ENCODE data around the gene RAB27B. TPM values are rescaled to one million over a fixed set of nuclear protein-coding genes. Genes with fewer than 3 reads are reported as not detected.
"Not testable (repeated sequence)": the region's sequence is repeated elsewhere in the genome, so short reads cannot be mapped to it uniquely, and the experiment has no call there.

The RAB27B gene
- total and polyA plus RNA-seq, 8 donors, result 1.8 to 102 (median 17.0) TPM

DNA sequence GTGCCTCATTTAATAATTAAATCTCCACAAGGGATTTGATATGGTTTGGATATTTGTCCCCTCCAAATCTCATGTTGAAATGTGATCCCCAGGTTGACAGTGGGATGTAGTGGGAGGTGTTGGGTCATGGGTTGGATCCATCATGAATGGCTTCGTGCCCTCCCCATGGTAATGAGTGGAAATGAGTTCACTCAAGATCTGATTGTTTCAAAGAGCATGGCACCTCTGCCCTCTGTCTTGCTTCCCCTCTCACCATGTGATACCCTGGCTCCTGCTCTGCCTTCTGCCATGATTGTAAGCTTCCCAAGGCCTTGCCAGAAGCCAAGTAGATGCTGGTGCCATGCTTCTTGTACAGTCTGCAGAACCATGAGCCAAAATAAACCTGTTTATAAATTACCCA is 15.0 kb upstream of the RAB27B start:
- intact Hi-C loops (cut with DNase I; ENCODE audit: low total_unique reads), result no loop called here

GRCh38 chr18:54813977-54814565 is 14.2 kb upstream of the RAB27B start:
- no peaks in the 10 kb centered on the region for H3K4me1 ChIP-seq
- intact Hi-C loops (cut with DNase I; ENCODE audit: low total_unique reads), result no loop called here
- H3K27me3 ChIP-seq, result no peaks in the 10 kb centered on the region
- H3K27ac ChIP-seq, result no peak overlapping the region
- no peak for DNase-seq
- H3K9me3 ChIP-seq, result no peaks in the 10 kb centered on the region
- no peak overlapping the region for H3K4me3 ChIP-seq
- TF ChIP-seq POLR2AphosphoS5 (IDR thresholded peaks at IDR 0.05) (no peak), EP300 (IDR thresholded peaks at IDR 0.05) (no peak), POLR2A (IDR thresholded peaks at IDR 0.05) (no peak)
- TF ChIP-seq, protein P1, sequence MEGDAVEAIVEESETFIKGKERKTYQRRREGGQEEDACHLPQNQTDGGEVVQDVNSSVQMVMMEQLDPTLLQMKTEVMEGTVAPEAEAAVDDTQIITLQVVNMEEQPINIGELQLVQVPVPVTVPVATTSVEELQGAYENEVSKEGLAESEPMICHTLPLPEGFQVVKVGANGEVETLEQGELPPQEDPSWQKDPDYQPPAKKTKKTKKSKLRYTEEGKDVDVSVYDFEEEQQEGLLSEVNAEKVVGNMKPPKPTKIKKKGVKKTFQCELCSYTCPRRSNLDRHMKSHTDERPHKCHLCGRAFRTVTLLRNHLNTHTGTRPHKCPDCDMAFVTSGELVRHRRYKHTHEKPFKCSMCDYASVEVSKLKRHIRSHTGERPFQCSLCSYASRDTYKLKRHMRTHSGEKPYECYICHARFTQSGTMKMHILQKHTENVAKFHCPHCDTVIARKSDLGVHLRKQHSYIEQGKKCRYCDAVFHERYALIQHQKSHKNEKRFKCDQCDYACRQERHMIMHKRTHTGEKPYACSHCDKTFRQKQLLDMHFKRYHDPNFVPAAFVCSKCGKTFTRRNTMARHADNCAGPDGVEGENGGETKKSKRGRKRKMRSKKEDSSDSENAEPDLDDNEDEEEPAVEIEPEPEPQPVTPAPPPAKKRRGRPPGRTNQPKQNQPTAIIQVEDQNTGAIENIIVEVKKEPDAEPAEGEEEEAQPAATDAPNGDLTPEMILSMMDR (IDR thresholded peaks at IDR 0.05), result no peak
- 7 to 26% (median 20%) methylated on average over 1 of the region's 1 CpG for whole genome bisulfite sequencing, 5 donors
- no peaks in the 10 kb centered on the region for H3K36me3 ChIP-seq

More for the DNA sequence above, 15.0 kb upstream of the RAB27B start:
- TF ChIP-seq, protein P1 (IDR thresholded peaks at IDR 0.05), result no peak
- TF ChIP-seq POLR2A (IDR thresholded peaks at IDR 0.05) (no peak), EP300 (IDR thresholded peaks at IDR 0.05) (no peak), POLR2AphosphoS5 (IDR thresholded peaks at IDR 0.05) (no peak)
- DNase-seq, result no peak
- H3K36me3 ChIP-seq, result no peaks in the 10 kb centered on the region
- H3K27ac ChIP-seq, result no peak overlapping the region
- H3K4me3 ChIP-seq, result no peak overlapping the region
- H3K9me3 ChIP-seq, result no peaks in the 10 kb centered on the region
- no peaks in the 10 kb centered on the region for H3K27me3 ChIP-seq
- H3K4me1 ChIP-seq, result no peaks in the 10 kb centered on the region
- WGBS, 5 donors, result 79 to 100% (median 88%) methylated on average over 1 of the region's 1 CpG

DNA sequence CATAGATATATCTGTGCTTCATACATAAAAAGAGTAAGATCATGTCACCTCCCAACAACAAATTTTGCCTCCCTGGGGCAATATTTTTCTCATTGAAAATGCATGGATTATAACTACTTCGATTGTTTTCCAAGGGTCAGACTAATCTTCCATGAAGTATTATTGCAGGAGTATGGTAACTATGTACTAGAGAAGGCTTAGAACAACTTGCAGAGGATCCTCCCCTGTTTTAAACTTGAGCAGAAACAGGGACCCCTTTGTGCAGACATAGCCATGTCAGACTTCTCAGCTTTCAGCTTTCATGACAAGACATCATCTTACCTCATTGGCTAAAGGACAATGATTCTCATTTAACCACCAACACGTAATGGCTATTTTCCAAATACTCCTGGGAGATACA is 13.2 kb upstream of the RAB27B start:
- 89 to 95% (median 91%) methylated on average over 2 of the region's 2 CpGs for WGBS, 5 donors
- TF ChIP-seq, protein P1 (IDR thresholded peaks at IDR 0.05), result no peak
- TF ChIP-seq POLR2AphosphoS5 (IDR thresholded peaks at IDR 0.05) (no peak), EP300 (IDR thresholded peaks at IDR 0.05) (no peak), POLR2A (IDR thresholded peaks at IDR 0.05) (no peak)
- Histone ChIP-seq H3K4me3 (no peak overlapping the region), H3K27ac (no peak overlapping the region), H3K9me3 (no peaks in the 10 kb centered on the region), H3K27me3 (no peaks in the 10 kb centered on the region), H3K4me1 (no peaks in the 10 kb centered on the region), H3K36me3 (no peaks in the 10 kb centered on the region)
- intact Hi-C loops (cut with DNase I; ENCODE audit: low total_unique reads), result no loop called here
- no peak for DNase-seq

DNA sequence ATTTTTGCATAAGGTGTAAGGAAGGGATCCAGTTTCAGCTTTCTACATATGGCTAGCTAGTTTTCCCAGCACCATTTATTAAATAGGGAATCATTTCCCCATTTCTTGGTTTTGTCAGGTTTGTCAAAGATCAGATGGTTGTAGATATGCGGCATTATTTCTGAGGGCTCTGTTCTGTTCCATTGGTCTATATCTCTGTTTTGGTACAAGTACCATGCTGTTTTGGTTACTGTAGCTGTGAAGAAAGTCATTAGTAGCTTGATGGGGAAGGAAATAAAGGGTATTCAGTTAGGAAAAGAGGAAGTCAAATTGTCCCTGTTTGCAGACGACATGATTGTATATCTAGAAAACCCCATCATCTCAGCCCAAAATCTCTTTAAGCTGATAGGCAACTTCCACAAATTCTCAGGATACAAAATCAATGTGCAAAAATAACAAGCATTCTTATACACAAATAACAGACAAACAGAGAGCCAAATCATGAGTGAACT is 7.4 kb upstream of the RAB27B start:
- 81 to 94% (median 86%) methylated on average over 2 of the region's 2 CpGs for WGBS, 5 donors
- H3K36me3 ChIP-seq; H3K4me1 ChIP-seq; H3K4me3 ChIP-seq; H3K9me3 ChIP-seq; intact Hi-C loops (cut with DNase I; ENCODE audit: low total_unique reads); H3K27me3 ChIP-seq; DNase-seq; H3K27ac ChIP-seq: not testable (repeated sequence)
